Gastrocnemius medialis (tissue), 4 donors: ENCODE measurements around the gene ERCC2. TPM values are rescaled to one million over a fixed set of nuclear protein-coding genes. Genes with fewer than 3 reads are reported as not detected.

Experiments
- ATAC-seq, 2 donors: fragments of 150-250 bp; one replicate each; pipeline ENCODE4 v1.9.1; 2016
- DNase-seq, 2 donors: peaks; one replicate each; pipeline ENCODE4 v3.0.0-alpha.2; 2019
- H3K27ac ChIP-seq, 4 donors: fragments of 200-600 bp; sonication (generic); 1 replicate in 1 of 4; 2 replicates in 3 of 4; pipeline ENCODE4 v1.5.1; 2016 to 2018; ENCODE audit warnings: mild to moderate bottlenecking in 2 of 4, moderate library complexity in 1 of 4
- H3K27me3 ChIP-seq, 3 donors: fragments of 200-600 bp; sonication (generic) in 2 of 3; 1 replicate in 1 of 3; 2 replicates in 2 of 3; pipeline versions ENCODE4 v1.5.1 to v1.6.0; 2016 to 2019; ENCODE audit warnings: mild to moderate bottlenecking in 1 of 3, moderate library complexity in 1 of 3
- H3K36me3 ChIP-seq, 2 donors: fragments of 200-600 bp; sonication (generic) in 1 of 2; one replicate each; pipeline ENCODE4 v1.5.1; 2017 to 2018
- H3K4me1 ChIP-seq, 2 donors: fragments of 200-600 bp; sonication (generic) in 1 of 2; one replicate each; pipeline ENCODE4 v1.5.1; 2016 to 2017; ENCODE audit warnings: mild to moderate bottlenecking in 2 of 2
- H3K4me3 ChIP-seq, 4 donors: fragments of 200-600 bp; sonication (generic) in 3 of 4; 1 replicate in 1 of 4; 2 replicates in 3 of 4; pipeline ENCODE4 v1.5.1; 2016 to 2019; ENCODE audit warnings: mild to moderate bottlenecking in 2 of 4
- H3K9me3 ChIP-seq, 3 donors: fragments of 200-600 bp; sonication (generic) in 2 of 3; 1 replicate in 1 of 3; 2 replicates in 2 of 3; pipeline ENCODE4 v1.5.1; 2016 to 2019
- CTCF ChIP-seq, 5 experiments: fragments of 450-650 bp in 3 of 5; fragments of 200-600 bp in 2 of 5; sonication (generic) in 2 of 5; IDR thresholded peaks in 4 of 5; conservative IDR thresholded peaks in 1 of 5; 1 replicate in 4 of 5; 2 replicates in 1 of 5; pipeline ENCODE4 v1.5.1; 2016 to 2019; ENCODE audit warnings: antibody characterized with exemption in 5 of 5, mild to moderate bottlenecking in 3 of 5, moderate library complexity in 3 of 5
- POLR2A ChIP-seq, 2 donors: fragments of 450-650 bp; IDR thresholded peaks; one replicate each; pipeline ENCODE4 v1.6.1; 2017; ENCODE audit warnings: antibody characterized with exemption in 2 of 2, mild to moderate bottlenecking in 2 of 2, moderate library complexity in 2 of 2
- in situ Hi-C, 4 donors: fragments of 200-750 bp; cut with MboI; loops; one replicate each; pipeline versions ENCODE4 v1.15.0 to v1.8.0; 2017; ENCODE audit warnings: low sequenced_read_pairs in 4 of 4
- intact Hi-C: fragments of 100-400 bp; cut with DNase I; formaldehyde crosslinking; loops from one replicate; pipeline ENCODE4 v1.15.1; 2023; ENCODE audit warnings: low total_unique reads
- total RNA-seq, 4 donors: library from RNA; depleted of rRNA; stranded (reverse); fragments of >200 nt; gene quantifications; one replicate each; pipeline versions ENCODE4 v1.1.0 to v1.2.3, GENCODE V29; 2016

Gene ERCC2
- total RNA-seq, 4 donors from 2014 or later, result 4.8 to 8.9 (median 7.2) TPM

- Histone ChIP-seq H3K4me3 (no peak overlapping the region), H3K4me1 (no peaks in the 10 kb centered on the region), H3K27ac (no peak overlapping the region), H3K9me3 (no peaks in the 10 kb centered on the region), H3K27me3 (peaks cover 9 to 28% (median 10%) of the 10 kb centered on the region in 3 donors), H3K36me3 (peaks cover 0 to 13% of the 10 kb centered on the region in 2 donors)
- ATAC-seq (no peak), DNase-seq (no peak)
- in situ Hi-C loops (no loop called here), intact Hi-C loops (no loop called here)
- no peak for TF ChIP-seq CTCF (IDR thresholded peaks at IDR 0.05 in 4 of 5, conservative IDR thresholded peaks at IDR 0.05 in 1 of 5)
- TF ChIP-seq POLR2A (IDR thresholded peaks at IDR 0.05), result no peak
These were observed 21.3 kb downstream of the ERCC2 start for GRCh38 chr19:45349126-45349415.

DNA sequence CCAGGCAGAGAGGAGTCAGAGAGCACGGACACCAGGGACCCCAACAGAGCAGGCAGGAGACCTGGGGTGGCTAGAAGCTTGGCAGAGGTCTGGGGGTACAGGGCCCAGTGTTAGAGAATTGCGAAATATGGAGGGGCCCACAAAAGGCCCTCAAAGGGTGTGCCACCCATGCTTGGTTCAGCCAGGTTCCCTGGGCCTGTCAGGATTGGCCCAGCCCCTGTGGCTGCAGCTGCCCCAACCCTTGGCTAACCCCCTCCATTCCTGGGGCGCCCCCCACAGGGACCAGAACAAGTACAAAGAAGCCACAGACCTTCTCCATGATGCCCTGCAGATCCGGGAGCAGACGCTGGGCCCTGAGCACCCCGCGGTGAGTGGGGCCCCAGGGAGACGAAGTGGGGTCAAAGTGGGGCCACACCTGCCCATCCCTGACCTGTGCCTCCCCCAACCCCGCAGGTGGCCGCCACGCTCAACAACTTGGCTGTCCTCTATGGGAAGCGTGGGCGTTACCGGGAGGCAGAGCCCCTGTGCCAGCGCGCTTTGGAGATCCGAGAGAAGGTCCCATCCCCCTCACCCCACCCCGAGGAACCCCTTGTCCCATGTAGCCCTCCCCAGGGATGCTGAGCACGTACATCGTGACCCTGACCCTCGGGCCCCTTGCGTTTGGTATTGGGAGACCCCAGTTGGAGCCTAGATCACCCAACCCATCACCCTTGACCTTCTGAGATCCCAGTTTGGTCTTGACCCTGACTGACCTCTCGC is 21.8 kb downstream of the ERCC2 start:
- no peak for ATAC-seq
- in situ Hi-C loops, result no loop called here
- intact Hi-C loops, result no loop called here

DNA sequence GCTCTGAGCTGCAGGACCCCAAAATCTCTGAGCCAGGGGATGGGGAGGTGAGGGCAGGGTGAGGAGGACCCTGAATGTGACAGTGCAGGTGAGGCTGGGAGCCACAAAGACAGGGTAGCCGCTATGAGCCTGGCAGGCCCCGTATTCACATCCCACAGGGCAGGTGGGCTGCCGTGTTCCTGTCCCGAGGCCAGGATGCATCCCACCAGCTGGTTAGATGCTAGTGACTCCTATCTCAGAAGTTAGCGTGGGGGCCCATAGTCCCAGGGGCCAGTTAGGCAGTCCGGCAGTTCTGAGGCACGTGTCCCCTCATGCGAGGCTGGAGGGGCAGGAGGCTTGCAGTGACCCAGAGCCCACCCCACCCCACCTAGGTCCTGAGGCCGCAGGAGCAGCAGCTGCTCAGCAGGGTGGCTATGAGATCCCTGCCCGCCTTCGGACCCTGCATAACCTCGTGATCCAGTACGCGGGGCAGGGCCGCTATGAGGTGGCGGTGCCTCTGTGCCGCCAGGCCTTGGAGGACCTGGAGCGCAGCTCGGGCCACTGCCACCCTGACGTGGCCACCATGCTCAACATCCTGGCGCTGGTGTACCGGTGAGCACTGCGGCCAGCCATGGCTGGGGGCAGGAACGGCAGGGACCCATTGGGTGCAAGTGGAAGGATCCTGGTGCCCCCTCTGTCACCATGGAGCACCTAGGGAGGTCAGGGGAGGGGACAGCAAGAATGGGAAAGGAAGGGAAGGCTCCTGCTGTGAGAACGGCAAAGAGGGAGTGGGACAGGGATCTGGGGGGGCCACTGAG is 22.6 kb downstream of the ERCC2 start:
- peaks cover 9 to 28% (median 10%) of the 10 kb centered on the region in 3 donors for H3K27me3 ChIP-seq
- intact Hi-C loops (no loop called here), in situ Hi-C loops (no loop called here)
- no peaks in the 10 kb centered on the region for H3K4me1 ChIP-seq
- ATAC-seq (no peak), DNase-seq (no peak)
- no peaks in the 10 kb centered on the region for H3K9me3 ChIP-seq
- no peak overlapping the region for H3K4me3 ChIP-seq
- no peak overlapping the region for H3K27ac ChIP-seq
- peaks cover 0 to 4% of the 10 kb centered on the region in 2 donors for H3K36me3 ChIP-seq
- no peak for TF ChIP-seq CTCF (IDR thresholded peaks at IDR 0.05 in 4 of 5, conservative IDR thresholded peaks at IDR 0.05 in 1 of 5)
- TF ChIP-seq POLR2A (IDR thresholded peaks at IDR 0.05), result no peak

More for the DNA sequence above, 21.8 kb downstream of the ERCC2 start:
- no peak for TF ChIP-seq POLR2A (IDR thresholded peaks at IDR 0.05)
- no peak for TF ChIP-seq CTCF (IDR thresholded peaks at IDR 0.05 in 4 of 5, conservative IDR thresholded peaks at IDR 0.05 in 1 of 5)
- peaks cover 0 to 8% of the 10 kb centered on the region in 2 donors for H3K36me3 ChIP-seq
- peaks cover 9 to 28% (median 10%) of the 10 kb centered on the region in 3 donors for H3K27me3 ChIP-seq
- no peak for DNase-seq
- H3K4me1 ChIP-seq, result no peaks in the 10 kb centered on the region
- no peak overlapping the region for H3K4me3 ChIP-seq
- H3K27ac ChIP-seq, result no peak overlapping the region
- no peaks in the 10 kb centered on the region for H3K9me3 ChIP-seq

DNA sequence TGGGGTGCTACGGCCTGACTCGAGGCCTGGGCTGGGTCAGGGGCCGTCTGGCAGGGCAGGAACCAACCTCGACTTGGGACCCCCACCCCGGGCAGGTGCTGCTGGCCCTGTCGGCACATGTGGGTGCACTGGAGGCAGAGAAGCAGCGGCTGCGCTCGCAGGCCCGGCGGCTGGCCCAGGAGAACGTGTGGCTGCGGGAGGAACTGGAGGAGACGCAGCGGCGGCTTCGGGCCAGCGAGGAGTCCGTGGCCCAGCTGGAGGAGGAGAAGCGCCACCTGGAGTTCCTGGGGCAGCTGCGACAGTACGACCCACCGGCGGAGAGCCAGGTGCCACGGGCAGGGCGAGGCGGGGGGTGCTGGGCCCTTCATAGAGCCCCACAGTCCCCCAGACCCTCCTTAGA is 23.9 kb downstream of the ERCC2 start:
- Histone ChIP-seq H3K36me3 (no peaks in the 10 kb centered on the region), H3K4me1 (no peaks in the 10 kb centered on the region), H3K9me3 (no peaks in the 10 kb centered on the region), H3K4me3 (no peak overlapping the region), H3K27ac (no peak overlapping the region), H3K27me3 (peaks cover 9 to 30% (median 10%) of the 10 kb centered on the region in 3 donors)
- in situ Hi-C loops (no loop called here), intact Hi-C loops (no loop called here)
- TF ChIP-seq POLR2A (IDR thresholded peaks at IDR 0.05) (no peak), CTCF (IDR thresholded peaks at IDR 0.05 in 4 of 5, conservative IDR thresholded peaks at IDR 0.05 in 1 of 5) (no peak)
- DNase-seq, result no peak
- no peak for ATAC-seq
